Activated CD4-positive, alpha-beta T cell treated with anti-CD3 and anti-CD28 coated beads, Interleukin-2, amount 10 ng/mL, durations not matched to agents 7 days and 5 days (primary cell): ENCODE results near the gene RREB1. TPM values are rescaled to one million over a fixed set of nuclear protein-coding genes. Genes with fewer than 3 reads are reported as not detected.

Experiments
- CTCF ChIA-PET: fragments of 350-600 bp; sonication (Branson Sonifier 250); formaldehyde crosslinking; loops from one replicate; lab custom pipeline; 2021; ENCODE audit warnings: antibody characterized with exemption; lab: Charles Lee
- POLR2A ChIA-PET: fragments of 350-600 bp; sonication (Branson Sonifier 250); formaldehyde crosslinking; loops from one replicate; lab custom pipeline; 2021; ENCODE audit warnings: antibody characterized with exemption; lab: Charles Lee
- DNase-seq: peaks from one replicate; pipeline ENCODE4 v3.0.0-alpha.2; 2020
- H3K27ac Mint-ChIP-seq: one replicate; pipeline ENCODE4 v1.8.0; 2021; ENCODE audit warnings: mild to moderate bottlenecking, moderate library complexity, mixed read lengths
- H3K27me3 Mint-ChIP-seq: one replicate; pipeline ENCODE4 v1.8.0; 2021; ENCODE audit warnings: mixed read lengths
- H3K36me3 Mint-ChIP-seq: one replicate; pipeline ENCODE4 v1.8.0; 2021; ENCODE audit warnings: low read depth, mixed read lengths
- H3K4me1 Mint-ChIP-seq: one replicate; pipeline ENCODE4 v1.8.0; 2021; ENCODE audit warnings: mixed read lengths
- H3K4me3 Mint-ChIP-seq: one replicate; pipeline ENCODE4 v1.8.0; 2021; ENCODE audit warnings: mild to moderate bottlenecking, moderate library complexity, mixed read lengths
- H3K9me3 Mint-ChIP-seq: one replicate; pipeline ENCODE4 v1.8.0; 2021; ENCODE audit warnings: mixed read lengths
- total RNA-seq, 2 experiments: library from RNA; stranded (reverse); gene quantifications; one replicate each; pipeline ENCODE4 v1.2.3, GENCODE V29; 2021

Gene RREB1
- total RNA-seq, 2 experiments from 2014 or later = 27.2 to 30.1 TPM

- H3K4me1 Mint-ChIP-seq = peaks cover 4% of the 10 kb centered on the region
- no peak overlapping the region for H3K4me3 Mint-ChIP-seq
- H3K27me3 Mint-ChIP-seq = no peaks in the 10 kb centered on the region
- H3K36me3 Mint-ChIP-seq = no peaks in the 10 kb centered on the region
- no peaks in the 10 kb centered on the region for H3K9me3 Mint-ChIP-seq
- no peak for DNase-seq
- CTCF ChIA-PET = interaction anchor here (0.6 to 1.9 kb wide), 9 partner anchors 9 to 340 kb away, joined by 3 to 9 read pairs (median 3); no protein-coding TSS in a partner anchor
- POLR2A ChIA-PET = no interaction called here
- H3K27ac Mint-ChIP-seq = no peak overlapping the region
Measured at GRCh38 chr6:7276199-7276524, 168.4 kb downstream of the RREB1 start.

- no peak overlapping the region for H3K4me3 Mint-ChIP-seq
- DNase-seq = no peak
- CTCF ChIA-PET = interaction anchor here (0.6 kb wide), 1 partner anchor 759 kb away, joined by 4 read pairs; no protein-coding TSS in a partner anchor
- no peaks in the 10 kb centered on the region for H3K9me3 Mint-ChIP-seq
- peaks cover 21% of the 10 kb centered on the region for H3K4me1 Mint-ChIP-seq
- H3K27me3 Mint-ChIP-seq = no peaks in the 10 kb centered on the region
- POLR2A ChIA-PET = no interaction called here
- peak overlapping the region; percentile 72 for H3K27ac Mint-ChIP-seq
- H3K36me3 Mint-ChIP-seq = peaks cover 28% of the 10 kb centered on the region
Measured at GRCh38 chr6:7282097-7282906, 174.5 kb downstream of the RREB1 start.

DNA sequence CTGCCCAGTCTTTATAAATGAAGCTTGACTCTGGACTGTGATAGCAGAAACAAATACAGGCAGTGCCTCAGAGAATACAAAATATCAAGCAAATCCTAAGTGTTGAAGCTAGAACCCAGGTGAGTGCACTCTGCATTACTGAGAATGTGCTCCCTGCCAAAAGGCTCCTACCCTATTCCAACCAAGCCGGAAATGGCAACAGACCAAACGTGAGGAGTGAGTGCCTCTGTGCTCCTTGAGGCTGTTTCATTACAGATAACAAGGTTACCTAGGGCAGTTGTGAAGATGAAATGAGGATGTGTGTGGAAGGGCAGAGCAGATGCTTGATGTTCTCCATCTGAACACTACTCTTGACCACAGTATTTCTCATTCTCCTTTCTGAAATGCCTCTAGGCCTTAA is 175.9 kb downstream of the RREB1 start:
- Mint-ChIP-seq H3K4me1 (peaks cover 19% of the 10 kb centered on the region), H3K27ac (no peak overlapping the region), H3K36me3 (peaks cover 40% of the 10 kb centered on the region), H3K27me3 (no peaks in the 10 kb centered on the region), H3K4me3 (no peak overlapping the region), H3K9me3 (no peaks in the 10 kb centered on the region)
- DNase-seq = no peak
- ChIA-PET CTCF (no interaction called here), POLR2A (no interaction called here)

- Mint-ChIP-seq H3K27me3 (no peaks in the 10 kb centered on the region), H3K4me3 (no peak overlapping the region), H3K4me1 (peaks cover 19% of the 10 kb centered on the region), H3K36me3 (peaks cover 53% of the 10 kb centered on the region), H3K9me3 (no peaks in the 10 kb centered on the region), H3K27ac (no peak overlapping the region)
- ChIA-PET POLR2A (no interaction called here), CTCF (interaction anchor here (0.6 to 1.7 kb wide), 6 partner anchors 10 to 525 kb away, joined by 3 to 9 read pairs (median 3); partner anchors contain the start of genes CAGE1 and RIOK1)
- no peak for DNase-seq
Measured at GRCh38 chr6:7285416-7285815, 177.7 kb downstream of the RREB1 start.

DNA sequence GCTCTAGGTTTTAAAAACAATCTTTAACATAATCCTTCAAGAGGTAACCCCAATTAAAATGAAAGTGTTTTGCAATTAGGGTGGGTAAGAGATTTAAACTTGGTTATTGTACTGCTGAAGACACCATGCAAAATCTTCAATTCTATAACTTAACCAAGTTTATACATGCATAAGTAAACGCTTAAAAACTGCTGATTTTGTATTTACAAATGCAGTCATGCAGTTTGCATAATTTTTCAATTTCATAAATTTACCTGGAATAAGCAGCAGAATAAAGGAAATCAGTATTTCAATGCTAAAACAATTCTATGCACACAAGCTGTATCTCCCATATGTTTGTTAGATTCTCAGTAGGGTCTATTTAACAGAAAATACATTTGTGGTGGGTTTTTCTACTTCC is 182.3 kb downstream of the RREB1 start:
- POLR2A ChIA-PET = no interaction called here
- no peak overlapping the region for H3K4me3 Mint-ChIP-seq
- no peak overlapping the region for H3K27ac Mint-ChIP-seq
- no peak for DNase-seq
- H3K9me3 Mint-ChIP-seq = no peaks in the 10 kb centered on the region
- H3K4me1 Mint-ChIP-seq = no peaks in the 10 kb centered on the region
- peaks cover 55% of the 10 kb centered on the region for H3K36me3 Mint-ChIP-seq
- CTCF ChIA-PET = interaction anchor here (0.8 kb wide), 1 partner anchor 616 kb away, joined by 3 read pairs; no protein-coding TSS in a partner anchor
- no peaks in the 10 kb centered on the region for H3K27me3 Mint-ChIP-seq

GRCh38 chr6:7292596-7293255 is 185.0 kb downstream of the RREB1 start:
- H3K36me3 Mint-ChIP-seq = peaks cover 46% of the 10 kb centered on the region
- POLR2A ChIA-PET = interaction anchor here (0.9 kb wide), 1 partner anchor 11 kb away, joined by 4 read pairs; no protein-coding TSS in a partner anchor

GRCh38 chr6:7295916-7296315 is 188.2 kb downstream of the RREB1 start:
- H3K27me3 Mint-ChIP-seq = no peaks in the 10 kb centered on the region
- H3K4me3 Mint-ChIP-seq = no peak overlapping the region
- H3K9me3 Mint-ChIP-seq = no peaks in the 10 kb centered on the region
- ChIA-PET CTCF (interaction anchor here (0.7 to 0.8 kb wide), 3 partner anchors 10 to 509 kb away, joined by 3 read pairs; no protein-coding TSS in a partner anchor), POLR2A (no interaction called here)
- peaks cover 4% of the 10 kb centered on the region for H3K4me1 Mint-ChIP-seq
- no peak for DNase-seq
- no peak overlapping the region for H3K27ac Mint-ChIP-seq
- H3K36me3 Mint-ChIP-seq = peaks cover 50% of the 10 kb centered on the region

More at GRCh38 chr6:7292596-7293255, 185.0 kb downstream of the RREB1 start:
- no peak overlapping the region for H3K27ac Mint-ChIP-seq
- H3K27me3 Mint-ChIP-seq = no peaks in the 10 kb centered on the region
- CTCF ChIA-PET = interaction anchor here (1.5 kb wide), 1 partner anchor 20 kb away, joined by 3 read pairs; the partner anchor contains the start of gene SSR1
- DNase-seq = no peak
- peaks cover 2% of the 10 kb centered on the region for H3K4me1 Mint-ChIP-seq
- H3K9me3 Mint-ChIP-seq = no peaks in the 10 kb centered on the region
- no peak overlapping the region for H3K4me3 Mint-ChIP-seq

GRCh38 chr6:7296602-7297001 is 188.8 kb downstream of the RREB1 start:
- Mint-ChIP-seq H3K9me3 (no peaks in the 10 kb centered on the region), H3K27ac (no peak overlapping the region), H3K4me1 (peaks cover 7% of the 10 kb centered on the region), H3K27me3 (no peaks in the 10 kb centered on the region), H3K36me3 (peaks cover 56% of the 10 kb centered on the region), H3K4me3 (no peak overlapping the region)
- DNase-seq = no peak
- ChIA-PET POLR2A (no interaction called here), CTCF (interaction anchor here (0.7 to 0.8 kb wide), 3 partner anchors 10 to 510 kb away, joined by 3 read pairs; no protein-coding TSS in a partner anchor)

DNA sequence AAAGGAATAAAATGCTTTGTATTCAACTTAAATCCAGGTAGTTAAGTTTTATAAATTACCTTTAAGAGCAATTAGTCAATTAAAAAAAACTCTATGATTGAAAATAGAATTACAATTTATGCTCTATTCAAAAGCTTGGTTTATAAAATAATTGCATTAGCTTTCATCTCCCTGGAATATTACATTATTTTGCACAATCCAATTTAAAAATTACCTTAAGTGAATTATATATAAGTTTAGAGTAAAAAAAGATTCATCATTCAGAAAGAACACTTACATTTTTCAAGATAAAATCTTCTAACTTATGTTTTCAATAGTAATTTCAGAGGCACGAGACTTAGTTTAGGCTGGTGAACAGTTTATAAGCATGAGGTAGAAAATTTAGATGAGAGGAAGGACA is 190.4 kb downstream of the RREB1 start:
- CTCF ChIA-PET = interaction anchor here (1.0 to 1.6 kb wide), 3 partner anchors 8 to 22 kb away, joined by 3 to 5 read pairs (median 4); no protein-coding TSS in a partner anchor
- POLR2A ChIA-PET = no interaction called here
- DNase-seq = no peak
- Mint-ChIP-seq H3K27ac (no peak overlapping the region), H3K36me3 (peaks cover 57% of the 10 kb centered on the region), H3K9me3 (no peaks in the 10 kb centered on the region), H3K27me3 (no peaks in the 10 kb centered on the region), H3K4me1 (peaks cover 7% of the 10 kb centered on the region), H3K4me3 (no peak overlapping the region)

- DNase-seq = no peak
- H3K9me3 Mint-ChIP-seq = no peaks in the 10 kb centered on the region
- H3K36me3 Mint-ChIP-seq = peaks cover 65% of the 10 kb centered on the region
- no peaks in the 10 kb centered on the region for H3K27me3 Mint-ChIP-seq
- H3K4me1 Mint-ChIP-seq = peaks cover 20% of the 10 kb centered on the region
- POLR2A ChIA-PET = no interaction called here
- H3K27ac Mint-ChIP-seq = no peak overlapping the region
- CTCF ChIA-PET = interaction anchor here (0.7 to 1.3 kb wide), 2 partner anchors 26 to 27 kb away, joined by 3 read pairs; no protein-coding TSS in a partner anchor
- H3K4me3 Mint-ChIP-seq = no peak overlapping the region
Measured at GRCh38 chr6:7300926-7301325, 193.2 kb downstream of the RREB1 start.
